C4-2B (cell line): ENCODE results near the gene ATP1A3.

ENCODE experiments used
- H3K27ac ChIP-seq: fragments of 450-650 bp; 2 replicates; pipeline ENCODE4 v1.5.1; 2017
- ZFX ChIP-seq: fragments of 450-650 bp; IDR thresholded peaks from 2 replicates; pipeline ENCODE4 v1.6.1; 2017
- TF ChIP-seq, protein P1 (sequence below): fragments of 450-650 bp; conservative IDR thresholded peaks from 2 replicates; pipeline ENCODE4 v1.5.1; 2017; ENCODE audit warnings: mild to moderate bottlenecking

Gene ATP1A3

DNA sequence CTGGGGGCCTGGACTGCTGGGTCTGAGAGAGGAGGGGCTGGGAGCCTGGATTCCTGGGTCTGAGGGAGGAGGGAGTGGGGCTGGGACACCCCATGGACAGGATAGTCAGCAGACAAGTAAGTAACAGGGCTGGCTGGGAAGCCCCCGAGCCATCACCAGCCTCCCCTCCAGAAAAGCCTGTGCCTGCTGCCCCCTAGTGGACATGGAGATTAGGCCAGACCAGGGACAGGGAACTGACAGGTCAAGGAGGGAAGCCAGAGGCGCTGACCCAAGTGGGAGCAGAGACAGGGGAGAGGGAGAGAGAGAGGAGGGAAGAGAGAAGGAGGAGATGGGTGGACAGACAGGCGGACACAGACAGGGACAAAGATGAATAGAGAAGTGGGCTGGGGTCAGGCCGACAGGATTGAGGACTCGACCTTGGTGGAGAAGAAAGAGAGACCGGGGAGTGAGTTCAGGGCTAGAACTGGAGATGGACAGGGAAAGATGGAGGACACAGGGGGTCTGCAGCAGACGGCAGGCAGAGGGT is 59.1 kb downstream of the ATP1A3 start:
- TF ChIP-seq, protein P1, sequence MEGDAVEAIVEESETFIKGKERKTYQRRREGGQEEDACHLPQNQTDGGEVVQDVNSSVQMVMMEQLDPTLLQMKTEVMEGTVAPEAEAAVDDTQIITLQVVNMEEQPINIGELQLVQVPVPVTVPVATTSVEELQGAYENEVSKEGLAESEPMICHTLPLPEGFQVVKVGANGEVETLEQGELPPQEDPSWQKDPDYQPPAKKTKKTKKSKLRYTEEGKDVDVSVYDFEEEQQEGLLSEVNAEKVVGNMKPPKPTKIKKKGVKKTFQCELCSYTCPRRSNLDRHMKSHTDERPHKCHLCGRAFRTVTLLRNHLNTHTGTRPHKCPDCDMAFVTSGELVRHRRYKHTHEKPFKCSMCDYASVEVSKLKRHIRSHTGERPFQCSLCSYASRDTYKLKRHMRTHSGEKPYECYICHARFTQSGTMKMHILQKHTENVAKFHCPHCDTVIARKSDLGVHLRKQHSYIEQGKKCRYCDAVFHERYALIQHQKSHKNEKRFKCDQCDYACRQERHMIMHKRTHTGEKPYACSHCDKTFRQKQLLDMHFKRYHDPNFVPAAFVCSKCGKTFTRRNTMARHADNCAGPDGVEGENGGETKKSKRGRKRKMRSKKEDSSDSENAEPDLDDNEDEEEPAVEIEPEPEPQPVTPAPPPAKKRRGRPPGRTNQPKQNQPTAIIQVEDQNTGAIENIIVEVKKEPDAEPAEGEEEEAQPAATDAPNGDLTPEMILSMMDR = peak; percentile 80
- no peak for TF ChIP-seq ZFX
- no peak overlapping the region for H3K27ac ChIP-seq

GRCh38 chr19:41933693-41934426 is 60.2 kb downstream of the ATP1A3 start:
- TF ChIP-seq, protein P1 = no peak
- no peak for TF ChIP-seq ZFX
- no peak overlapping the region for H3K27ac ChIP-seq

DNA sequence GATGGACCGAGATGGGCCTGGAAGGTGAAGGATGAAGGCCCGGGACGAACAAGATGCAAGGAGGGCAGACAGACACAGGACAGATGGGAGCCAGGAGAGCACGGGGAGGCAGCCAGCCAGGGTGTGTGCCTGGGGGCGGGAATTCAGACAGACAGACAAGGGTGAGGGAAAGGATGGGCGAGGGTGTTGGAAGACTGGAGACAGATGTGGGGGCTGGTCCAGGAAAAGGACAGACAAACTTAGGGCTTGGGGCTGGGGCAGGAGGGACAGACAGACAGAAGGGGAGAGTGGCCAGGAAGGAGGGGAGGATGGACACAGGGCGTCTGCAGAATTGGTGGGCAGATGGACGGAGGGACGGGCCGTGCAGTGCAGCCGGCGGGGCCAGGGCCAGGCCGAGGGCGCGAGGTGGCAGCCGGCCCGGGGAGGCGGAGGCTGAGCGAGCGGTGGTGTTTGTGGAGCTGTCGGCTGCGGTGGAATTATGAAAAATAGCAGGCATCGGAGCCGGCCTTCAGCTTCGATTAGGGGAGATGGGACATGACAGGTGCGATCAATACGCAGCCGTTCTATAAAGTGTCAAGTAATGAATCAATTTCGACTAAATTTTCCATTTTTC is 61.2 kb downstream of the ATP1A3 start:
- no peak overlapping the region for H3K27ac ChIP-seq
- TF ChIP-seq ZFX = no peak
- TF ChIP-seq, protein P1 = no peak

DNA sequence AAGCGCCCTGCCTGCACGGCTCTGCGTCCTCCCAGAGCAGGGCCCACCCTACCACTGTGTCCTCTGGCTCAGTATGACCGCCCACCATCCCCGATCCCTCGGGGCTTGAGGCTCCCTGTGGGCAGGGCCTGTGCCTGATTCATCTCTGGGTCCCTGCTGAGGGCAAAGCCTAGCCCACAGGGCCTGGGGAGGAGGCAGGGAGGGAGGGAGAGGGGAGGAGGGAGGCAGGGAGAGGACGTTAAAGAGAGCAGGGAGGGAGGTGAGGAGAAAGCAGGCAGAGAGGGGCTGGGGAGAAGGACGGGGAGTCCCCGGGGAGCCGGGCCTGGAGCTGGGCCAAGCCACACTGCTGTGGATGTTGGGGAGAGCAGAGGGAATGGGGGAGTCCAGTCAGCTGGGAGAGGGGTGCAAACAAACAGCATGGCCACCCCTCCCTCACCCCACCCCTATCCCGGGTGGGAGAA is 61.7 kb downstream of the ATP1A3 start:
- TF ChIP-seq, protein P1 = no peak
- no peak for TF ChIP-seq ZFX
- no peak overlapping the region for H3K27ac ChIP-seq

DNA sequence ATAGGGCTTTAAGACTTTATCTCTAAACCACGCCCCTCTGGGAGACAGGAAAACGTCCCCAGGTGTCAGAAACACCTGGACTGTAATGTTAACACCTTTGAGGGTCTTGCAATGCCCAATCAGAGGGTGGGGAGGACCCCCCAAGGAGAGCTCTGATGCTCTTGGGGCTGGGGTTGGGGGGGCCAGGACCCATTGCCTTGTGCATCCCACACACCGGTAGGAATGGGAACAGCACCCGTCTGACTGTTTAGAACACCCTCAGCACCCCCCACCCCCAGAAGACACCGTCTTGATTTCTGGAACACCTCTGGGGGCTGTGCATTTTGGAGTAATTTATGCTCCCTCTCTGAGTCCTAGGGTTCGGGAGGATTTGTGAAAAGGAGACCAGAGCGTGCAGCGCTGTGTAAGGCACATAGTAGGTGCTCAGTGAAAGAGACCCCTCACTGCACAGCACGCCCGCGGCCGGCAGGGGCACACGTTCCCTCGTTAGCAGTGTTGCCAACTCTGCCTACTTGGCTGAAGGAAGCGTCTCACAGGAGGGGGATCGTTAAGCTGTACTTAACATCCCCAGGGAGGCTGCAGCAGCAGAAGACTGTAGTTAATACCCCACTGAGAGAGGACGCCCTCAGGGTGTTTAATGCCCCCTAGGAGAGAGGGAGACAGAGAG is 63.0 kb downstream of the ATP1A3 start:
- no peak overlapping the region for H3K27ac ChIP-seq
- no peak for TF ChIP-seq ZFX
- TF ChIP-seq, protein P1 = peak; percentile 2; the same call in 1 of the 2 replicates

GRCh38 chr19:41930322-41930722 is 63.7 kb downstream of the ATP1A3 start:
- TF ChIP-seq ZFX = no peak
- no peak overlapping the region for H3K27ac ChIP-seq

- TF ChIP-seq ZFX = no peak
- TF ChIP-seq, protein P1 = no peak
- H3K27ac ChIP-seq = no peak overlapping the region
Measured at GRCh38 chr19:41929536-41930071, 64.4 kb downstream of the ATP1A3 start.
